NCI-H2171 treated with DMSO at 0.1 percent for 48 hours (cell line): ENCODE results near the gene LMO7.
A peak's percentile ranks its signal among the peaks of the same experiment; 100 is the strongest.

Experiments
- DNase-seq: peaks from one replicate; lab custom pipeline; 2025; lab: John Stamatoyannopoulos, UW

Gene LMO7

GRCh38 chr13:75635828-75636435 is at the start of gene LMO7:
Gene LMO7, plus strand, starts transcription at chr13:75636330. Its CDS starts 328 bp downstream, at chr13:75636658.
- no peak for DNase-seq

- no peak for DNase-seq
Observed at GRCh38 chr13:75587679-75588078, 48.5 kb upstream of the LMO7 start.

GRCh38 chr13:75596657-75597182 is 39.4 kb upstream of the LMO7 start:
- no peak for DNase-seq

GRCh38 chr13:75600371-75600770 is 35.8 kb upstream of the LMO7 start:
- no peak for DNase-seq

GRCh38 chr13:75603038-75603437 is 33.1 kb upstream of the LMO7 start:
- DNase-seq, result no peak

GRCh38 chr13:75607447-75607846 is 28.7 kb upstream of the LMO7 start:
- no peak for DNase-seq

GRCh38 chr13:75610466-75610865 is 25.7 kb upstream of the LMO7 start:
- DNase-seq, result no peak

GRCh38 chr13:75612354-75612753 is 23.8 kb upstream of the LMO7 start:
- no peak for DNase-seq

- DNase-seq, result no peak
Observed at GRCh38 chr13:75617230-75617629, 18.9 kb upstream of the LMO7 start.

GRCh38 chr13:75618308-75618707 is 17.8 kb upstream of the LMO7 start:
- DNase-seq, result no peak

GRCh38 chr13:75620020-75620419 is 16.1 kb upstream of the LMO7 start:
- DNase-seq, result no peak

- no peak for DNase-seq
Observed at GRCh38 chr13:75621147-75621546, 15.0 kb upstream of the LMO7 start.

- no peak for DNase-seq
Observed at GRCh38 chr13:75628801-75629200, 7.3 kb upstream of the LMO7 start.

- DNase-seq, result no peak
Observed at GRCh38 chr13:75633285-75633684, 2.8 kb upstream of the LMO7 start.

- DNase-seq, result no peak
Observed at GRCh38 chr13:75635101-75635827, 866 bp upstream of the LMO7 start.

- peak; percentile 39 for DNase-seq
Observed at GRCh38 chr13:75636436-75637180, 478 bp downstream of the LMO7 start.

- DNase-seq, result no peak
Observed at GRCh38 chr13:75637181-75637750, 1.1 kb downstream of the LMO7 start.

GRCh38 chr13:75639454-75639853 is 3.3 kb downstream of the LMO7 start:
- no peak for DNase-seq

- no peak for DNase-seq
Observed at GRCh38 chr13:75641026-75641425, 4.9 kb downstream of the LMO7 start.

- DNase-seq, result no peak
Observed at GRCh38 chr13:75643182-75643581, 7.1 kb downstream of the LMO7 start.

- DNase-seq, result no peak
Observed at GRCh38 chr13:75643693-75644092, 7.6 kb downstream of the LMO7 start.

GRCh38 chr13:75645141-75645540 is 9.0 kb downstream of the LMO7 start:
- DNase-seq, result no peak
